Measurements from ENCODE around the gene FRMPD1. TPM values are rescaled to one million over a fixed set of nuclear protein-coding genes. Genes with fewer than 3 reads are reported as not detected.

The FRMPD1 gene
- total and polyA plus RNA-seq, 2 of the 13 experiments (the other 11 are each of a cell fraction or from before 2014, with no cell fraction given): not detected

- peak; percentile 71 for TF ChIP-seq SAP130 (CRISPR knock-in tag; IDR thresholded peaks at IDR 0.05; ENCODE audit: low read depth)
- no peak for TF ChIP-seq SCMH1 (CRISPR knock-in tag; IDR thresholded peaks at IDR 0.05; ENCODE audit: borderline replicate concordance)
- no peak for TF ChIP-seq CREB3 (CRISPR knock-in tag; IDR thresholded peaks at IDR 0.05)
- peak; percentile 76 for TF ChIP-seq HCFC1 (IDR thresholded peaks at IDR 0.05; ENCODE audit: low read depth, low read length)
- no peak for TF ChIP-seq RXRB (CRISPR knock-in tag; IDR thresholded peaks at IDR 0.05; ENCODE audit: borderline replicate concordance)
- TF ChIP-seq REXO4 (CRISPR knock-in tag; IDR thresholded peaks at IDR 0.05; ENCODE audit: borderline replicate concordance): no peak
- TF ChIP-seq ZNF207 (IDR thresholded peaks at IDR 0.05; ENCODE audit: borderline replicate concordance): no peak
- peak; percentile 70; the same call in 1 of the 2 replicates for TF ChIP-seq HNF1B (CRISPR knock-in tag; IDR thresholded peaks at IDR 0.05)
- TF ChIP-seq SMC3 (IDR thresholded peaks at IDR 0.05; ENCODE audit: low read length): no peak
- TF ChIP-seq ZNF441 (CRISPR knock-in tag; IDR thresholded peaks at IDR 0.05; ENCODE audit: borderline replicate concordance): no peak
- TF ChIP-seq PAWR (CRISPR knock-in tag; IDR thresholded peaks at IDR 0.05; ENCODE audit: borderline replicate concordance): no peak
- TF ChIP-seq ZNF567 (CRISPR knock-in tag; IDR thresholded peaks at IDR 0.05; ENCODE audit: borderline replicate concordance): no peak
- no peak for TF ChIP-seq ZSCAN22 (CRISPR knock-in tag; IDR thresholded peaks at IDR 0.05)
- TF ChIP-seq CSRNP2 (CRISPR knock-in tag; conservative IDR thresholded peaks at IDR 0.05; ENCODE audit: low read depth): no peak
- TF ChIP-seq PRDM10 (CRISPR knock-in tag; IDR thresholded peaks at IDR 0.05; ENCODE audit: low read depth): no peak
- TF ChIP-seq TARDBP (CRISPR knock-in tag; IDR thresholded peaks at IDR 0.05): peak; percentile 55; the same call in 1 of the 2 replicates
- TF ChIP-seq NR3C1 (CRISPR knock-in tag; IDR thresholded peaks at IDR 0.05): no peak
- TF ChIP-seq SALL1 (CRISPR knock-in tag; IDR thresholded peaks at IDR 0.05): peak; percentile 32; the same call in 1 of the 2 replicates
- TF ChIP-seq GATA4 (IDR thresholded peaks at IDR 0.05; ENCODE audit: borderline replicate concordance, low read depth): no peak
- 0 out of 2 replicates have a peak, but pooled peaks have one; percentile 54 for TF ChIP-seq NAIF1 (CRISPR knock-in tag; IDR thresholded peaks at IDR 0.05; ENCODE audit: borderline replicate concordance)
Measured at GRCh38 chr9:37753489-37754190, 102.9 kb downstream of the FRMPD1 start, which contains the start of gene TRMT10B (continued).

Data from HepG2 (cell line).